ENCODE measurements around the gene HIGD1B.
A peak's percentile ranks its signal among the peaks of the same experiment; 100 is the strongest.

The HIGD1B gene

DNA sequence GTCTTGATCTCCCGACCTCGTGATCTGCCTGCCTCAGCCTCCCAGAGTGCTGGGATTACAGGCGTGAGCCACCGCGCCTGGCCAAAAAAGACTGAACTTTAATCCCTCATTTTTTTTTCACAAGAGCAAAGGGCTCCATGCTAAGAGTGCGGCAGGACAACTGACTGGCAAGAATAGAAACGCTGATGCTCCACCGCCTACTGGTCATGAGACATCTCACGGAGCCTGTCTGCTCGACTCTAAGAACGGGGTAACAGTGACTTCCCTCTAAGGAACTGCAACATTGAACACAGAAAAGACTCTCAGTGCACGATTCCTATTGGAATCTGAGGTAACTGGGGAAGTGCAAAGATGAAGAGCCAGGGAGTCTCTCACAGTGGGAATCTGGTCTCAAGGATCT lies 23.9 kb downstream of the HIGD1B start:
- no peak for TF ChIP-seq JUND (IDR thresholded peaks at IDR 0.05; ENCODE audit: low read depth)
- DNase-seq (ENCODE audit: low read depth in 1 of 2, low spot score in 1 of 2) = no peak
- in situ Hi-C loops (cut with HindIII; ENCODE audit: low pct_unique_long_range_greater_than_20kb, low sequenced_read_pairs) = no loop called here

DNA sequence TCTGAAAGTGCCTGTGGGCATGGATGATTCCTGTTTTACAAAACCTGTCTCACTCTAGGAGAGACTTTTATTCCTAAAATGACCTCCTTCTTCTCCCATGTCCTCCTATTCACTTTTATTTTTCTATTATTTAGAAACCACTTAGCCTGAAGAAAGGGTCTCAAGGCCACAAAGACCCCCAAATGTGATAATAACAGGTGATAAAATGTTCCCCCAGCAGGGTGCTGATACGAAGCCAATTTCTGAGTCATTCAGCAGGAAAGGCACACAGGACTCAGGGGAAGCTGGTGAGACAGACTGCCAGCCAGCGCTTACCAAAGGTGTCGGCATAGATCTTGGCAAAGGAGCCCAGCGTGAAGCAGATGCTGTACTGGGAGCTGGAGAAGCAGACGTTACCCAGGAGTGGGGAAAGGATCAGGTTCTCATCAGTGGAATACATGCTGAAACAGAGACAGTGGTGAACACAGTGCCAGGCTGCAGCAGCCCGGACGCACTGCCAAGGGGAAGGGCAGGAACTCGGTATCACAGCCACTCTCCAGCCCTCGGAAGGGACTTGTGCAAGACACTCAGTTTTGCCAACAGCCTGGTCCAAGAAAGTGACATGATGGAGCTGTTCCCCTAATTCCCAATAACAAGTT lies 24.6 kb downstream of the HIGD1B start:
- no peak for DNase-seq (ENCODE audit: low read depth in 1 of 2, low spot score in 1 of 2)
- TF ChIP-seq JUND (IDR thresholded peaks at IDR 0.05; ENCODE audit: low read depth) = no peak
- in situ Hi-C loops (cut with HindIII; ENCODE audit: low pct_unique_long_range_greater_than_20kb, low sequenced_read_pairs) = no loop called here

DNA sequence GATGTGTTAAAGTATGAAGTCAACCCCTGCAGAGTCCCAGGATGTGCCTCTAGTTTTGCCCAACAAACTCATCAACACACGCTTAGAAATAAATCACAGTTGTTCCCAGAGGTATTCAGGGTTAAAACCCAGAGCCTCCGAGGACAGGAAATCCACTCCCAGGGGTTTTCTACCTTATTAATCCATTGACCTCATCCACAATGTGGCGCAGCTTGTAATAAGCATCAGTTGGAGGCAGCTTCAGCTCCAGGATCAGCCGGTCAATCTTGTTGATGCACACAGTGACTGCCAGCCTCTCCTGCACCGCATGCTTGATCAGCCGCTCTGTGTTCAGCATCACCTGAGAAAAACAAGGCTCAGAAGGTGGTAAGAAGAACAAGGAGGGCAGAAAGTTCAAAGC lies 28.1 kb downstream of the HIGD1B start:
- no peak for DNase-seq (ENCODE audit: low read depth in 1 of 2, low spot score in 1 of 2)
- in situ Hi-C loops (cut with HindIII; ENCODE audit: low pct_unique_long_range_greater_than_20kb, low sequenced_read_pairs) = no loop called here
- no peak for TF ChIP-seq JUND (IDR thresholded peaks at IDR 0.05; ENCODE audit: low read depth)

DNA sequence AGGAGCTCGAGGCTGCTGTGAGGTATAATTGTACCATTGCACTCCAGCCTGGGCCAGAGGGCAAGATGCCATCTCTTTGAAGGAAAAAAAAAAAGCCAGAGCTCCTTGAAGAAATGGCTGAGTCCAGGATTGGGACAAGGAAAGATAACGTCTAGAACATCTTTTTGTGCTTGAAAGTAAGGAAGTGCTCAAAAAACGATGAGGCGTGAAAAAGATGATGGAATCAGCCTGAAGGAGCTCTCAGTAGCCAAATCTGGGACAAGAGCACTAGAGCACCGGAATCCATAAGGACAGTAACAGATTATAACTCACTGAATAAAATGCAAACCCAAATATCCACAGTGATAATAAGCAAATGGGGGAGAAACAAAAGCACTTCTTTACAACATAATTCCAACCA lies 29.4 kb downstream of the HIGD1B start:
- no peak for DNase-seq (ENCODE audit: low read depth in 1 of 2, low spot score in 1 of 2)
- in situ Hi-C loops (cut with HindIII; ENCODE audit: low pct_unique_long_range_greater_than_20kb, low sequenced_read_pairs) = no loop called here
- no peak for TF ChIP-seq JUND (IDR thresholded peaks at IDR 0.05; ENCODE audit: low read depth)

DNA sequence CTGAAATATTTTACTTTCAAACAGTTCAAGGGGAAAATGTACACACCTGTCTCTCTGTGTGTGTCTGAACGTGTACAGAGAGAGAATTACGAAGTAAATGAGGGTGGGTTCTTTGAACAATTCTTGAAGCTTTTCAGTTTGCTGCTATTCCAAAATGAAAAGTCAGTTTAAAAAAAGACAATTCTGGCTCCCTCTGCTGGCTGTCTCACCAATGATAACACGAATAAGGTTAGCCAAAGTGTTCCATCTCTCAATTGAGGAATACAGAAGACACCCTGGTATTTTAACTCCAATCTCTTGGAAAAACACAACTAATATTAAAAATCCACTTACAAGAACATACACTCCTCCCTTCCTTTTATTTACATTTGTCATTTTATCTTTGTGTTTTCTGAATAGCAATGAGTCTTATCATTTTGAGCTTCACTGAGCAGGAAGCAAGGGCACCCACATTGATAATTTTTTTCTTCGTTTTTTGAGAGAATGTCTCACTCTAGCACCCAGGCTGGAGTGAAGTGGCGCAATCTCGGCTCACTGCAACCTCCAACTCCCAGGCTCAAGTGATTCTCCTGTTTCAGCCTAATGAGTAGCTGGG lies 31.0 kb downstream of the HIGD1B start:
- in situ Hi-C loops (cut with HindIII; ENCODE audit: low pct_unique_long_range_greater_than_20kb, low sequenced_read_pairs) = no loop called here
- DNase-seq (ENCODE audit: low read depth in 1 of 2, low spot score in 1 of 2) = peak; percentile 53 to 54
- TF ChIP-seq JUND (IDR thresholded peaks at IDR 0.05; ENCODE audit: low read depth) = no peak

DNA sequence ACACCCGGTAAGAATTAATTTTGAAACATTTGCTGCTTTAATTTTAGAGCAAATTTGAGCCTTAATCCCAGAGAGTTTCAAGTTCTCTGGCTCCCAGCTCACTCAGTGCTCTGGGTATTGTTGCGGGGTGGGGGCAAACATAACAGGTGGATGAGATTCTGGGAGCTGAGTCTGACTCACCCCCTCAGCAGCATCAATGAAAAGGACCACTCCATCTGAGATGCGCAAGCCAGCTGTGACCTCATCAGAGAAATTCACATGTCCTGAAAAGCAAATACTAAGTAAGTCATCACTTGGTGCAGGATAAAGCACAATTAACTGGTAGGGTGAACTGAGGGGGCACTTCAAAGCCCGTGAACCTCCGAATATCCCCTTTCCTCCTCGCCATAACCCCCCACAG lies 31.7 kb downstream of the HIGD1B start:
- no peak for TF ChIP-seq JUND (IDR thresholded peaks at IDR 0.05; ENCODE audit: low read depth)
- DNase-seq (ENCODE audit: low read depth in 1 of 2, low spot score in 1 of 2) = no peak
- in situ Hi-C loops (cut with HindIII; ENCODE audit: low pct_unique_long_range_greater_than_20kb, low sequenced_read_pairs) = no loop called here

DNA sequence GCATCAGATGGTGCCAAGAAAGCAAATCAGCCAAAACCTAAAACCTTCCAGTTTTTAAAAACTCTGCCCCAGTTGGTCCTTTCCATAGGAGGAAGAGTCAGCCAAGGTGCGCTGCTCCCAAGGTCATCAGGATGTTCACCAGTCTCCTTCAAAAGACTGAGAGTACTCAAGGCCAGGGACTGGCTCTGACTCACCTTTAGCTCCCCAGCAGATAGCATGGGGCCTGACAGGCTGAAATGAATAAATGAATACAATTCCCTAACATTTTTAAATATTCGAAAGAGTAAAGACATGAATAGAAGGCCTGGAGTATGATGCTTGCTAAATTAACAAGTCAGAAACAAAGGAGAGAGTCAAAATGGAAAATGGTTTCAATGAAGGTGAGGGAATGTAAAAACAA lies 32.4 kb downstream of the HIGD1B start:
- in situ Hi-C loops (cut with HindIII; ENCODE audit: low pct_unique_long_range_greater_than_20kb, low sequenced_read_pairs) = no loop called here
- no peak for DNase-seq (ENCODE audit: low read depth in 1 of 2, low spot score in 1 of 2)
- TF ChIP-seq JUND (IDR thresholded peaks at IDR 0.05; ENCODE audit: low read depth) = no peak

DNA sequence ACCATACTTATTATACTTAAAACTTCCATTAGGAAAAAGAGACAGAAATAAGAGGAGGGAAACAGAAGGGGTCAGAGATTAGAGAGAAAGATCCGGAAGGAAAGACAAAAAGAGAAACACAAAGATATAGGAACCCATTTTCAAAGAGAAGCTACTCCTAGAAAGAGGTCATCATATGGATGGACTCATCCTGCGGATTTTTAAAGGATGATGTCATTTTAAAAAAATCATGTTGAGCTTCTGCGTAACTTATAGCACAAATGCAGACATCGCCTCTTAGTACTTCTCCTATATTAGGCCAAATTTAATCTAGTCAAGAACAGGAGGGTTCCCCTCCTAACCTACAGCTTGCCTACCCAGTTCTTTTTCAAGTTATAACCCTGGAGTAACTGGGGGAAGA lies 33.5 kb downstream of the HIGD1B start:
- no peak for DNase-seq (ENCODE audit: low read depth in 1 of 2, low spot score in 1 of 2)
- in situ Hi-C loops (cut with HindIII; ENCODE audit: low pct_unique_long_range_greater_than_20kb, low sequenced_read_pairs) = no loop called here
- no peak for TF ChIP-seq JUND (IDR thresholded peaks at IDR 0.05; ENCODE audit: low read depth)

DNA sequence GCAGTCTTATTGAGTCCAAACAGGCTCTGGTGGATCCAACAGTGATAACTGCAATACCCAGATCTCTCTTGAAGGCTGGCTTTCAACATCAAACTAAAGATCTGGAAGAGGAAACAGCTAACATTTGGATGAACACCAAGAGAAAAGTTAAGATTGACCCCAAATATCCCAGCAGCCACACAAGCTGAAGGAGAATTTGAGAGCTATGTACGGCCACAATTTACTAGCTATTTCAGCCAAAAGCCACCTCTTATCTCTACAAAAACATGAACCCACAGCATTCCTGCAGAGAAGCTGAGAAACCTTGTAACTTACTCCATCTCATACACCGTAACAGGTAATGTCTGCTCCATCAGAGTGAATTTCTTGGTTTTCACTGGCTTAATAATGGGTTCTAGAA lies 37.3 kb downstream of the HIGD1B start:
- no peak for DNase-seq (ENCODE audit: low read depth in 1 of 2, low spot score in 1 of 2)
- in situ Hi-C loops (cut with HindIII; ENCODE audit: low pct_unique_long_range_greater_than_20kb, low sequenced_read_pairs) = no loop called here

DNA sequence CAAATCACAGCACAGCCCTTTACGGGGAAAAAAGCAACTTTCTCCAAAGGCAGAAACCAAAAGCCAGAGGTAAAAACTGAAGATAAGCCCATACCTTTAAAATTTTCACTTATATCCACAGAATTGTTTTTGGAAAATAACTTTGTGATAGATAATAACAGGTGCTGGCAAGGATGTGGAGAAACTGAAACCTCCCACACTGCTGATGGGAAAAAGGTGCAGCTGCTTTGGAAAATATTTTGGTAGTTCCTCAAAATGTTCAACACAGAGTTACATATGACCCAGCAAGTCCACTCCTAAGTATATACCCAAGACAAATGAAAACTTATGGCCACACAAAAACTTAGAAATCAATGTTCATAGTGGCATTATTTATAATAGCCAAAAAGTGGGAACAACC lies 39.3 kb downstream of the HIGD1B start:
- TF ChIP-seq JUND (IDR thresholded peaks at IDR 0.05; ENCODE audit: low read depth) = no peak
- in situ Hi-C loops (cut with HindIII; ENCODE audit: low pct_unique_long_range_greater_than_20kb, low sequenced_read_pairs) = no loop called here

More for the DNA sequence above, 37.3 kb downstream of the HIGD1B start:
- TF ChIP-seq JUND (IDR thresholded peaks at IDR 0.05; ENCODE audit: low read depth) = no peak

DNA sequence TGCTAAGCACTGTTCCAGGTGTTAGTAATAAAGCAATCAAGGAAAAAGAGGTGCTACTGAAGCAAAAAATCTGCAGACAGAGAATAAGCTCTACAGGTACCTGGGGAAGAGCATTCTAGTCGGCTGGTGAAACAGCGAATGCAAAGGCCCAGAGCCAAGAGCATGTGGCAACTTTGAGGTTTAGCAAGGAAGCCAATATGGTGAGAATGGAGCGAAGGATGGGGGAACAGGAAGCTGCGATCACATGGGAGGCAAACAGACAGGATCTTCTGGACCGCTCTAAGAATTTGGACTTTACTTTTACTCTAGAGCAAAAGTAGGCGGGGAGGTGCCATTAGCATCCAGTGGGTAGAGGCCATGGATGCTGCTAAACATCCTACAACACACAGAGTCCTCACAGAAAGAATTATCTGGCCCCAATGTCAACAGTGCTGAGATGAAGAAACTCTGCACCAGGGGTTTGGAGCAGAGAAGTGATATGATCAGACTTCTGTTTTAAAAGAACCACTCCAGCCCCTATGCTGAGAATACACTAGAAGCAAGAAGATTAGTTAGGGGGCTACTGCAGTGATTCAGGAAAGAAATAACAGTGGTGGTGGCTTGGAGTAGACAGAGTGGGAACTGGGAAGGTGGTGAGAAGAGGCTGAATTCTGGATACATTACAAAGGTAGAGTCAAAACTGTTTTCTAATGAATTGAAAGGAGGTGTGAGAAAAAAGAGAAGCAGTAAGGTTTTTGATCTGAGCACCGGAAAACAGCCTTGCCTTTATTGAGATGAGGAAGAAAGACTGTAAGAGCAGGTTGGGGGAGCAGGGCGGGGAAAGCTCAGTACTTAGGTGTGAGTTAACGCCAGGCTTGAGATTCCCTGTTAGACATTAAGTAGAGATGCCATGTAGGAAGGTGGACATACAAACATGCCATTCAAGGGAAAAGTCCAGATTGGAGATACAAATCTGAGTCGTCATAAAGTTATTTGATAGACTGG lies 40.6 kb downstream of the HIGD1B start:
- in situ Hi-C loops (cut with HindIII; ENCODE audit: low pct_unique_long_range_greater_than_20kb, low sequenced_read_pairs) = no loop called here
- TF ChIP-seq JUND (IDR thresholded peaks at IDR 0.05; ENCODE audit: low read depth) = no peak
- DNase-seq (ENCODE audit: low read depth in 1 of 2, low spot score in 1 of 2) = no peak

More for the DNA sequence above, 39.3 kb downstream of the HIGD1B start:
- DNase-seq (ENCODE audit: low read depth in 1 of 2, low spot score in 1 of 2) = no peak

DNA sequence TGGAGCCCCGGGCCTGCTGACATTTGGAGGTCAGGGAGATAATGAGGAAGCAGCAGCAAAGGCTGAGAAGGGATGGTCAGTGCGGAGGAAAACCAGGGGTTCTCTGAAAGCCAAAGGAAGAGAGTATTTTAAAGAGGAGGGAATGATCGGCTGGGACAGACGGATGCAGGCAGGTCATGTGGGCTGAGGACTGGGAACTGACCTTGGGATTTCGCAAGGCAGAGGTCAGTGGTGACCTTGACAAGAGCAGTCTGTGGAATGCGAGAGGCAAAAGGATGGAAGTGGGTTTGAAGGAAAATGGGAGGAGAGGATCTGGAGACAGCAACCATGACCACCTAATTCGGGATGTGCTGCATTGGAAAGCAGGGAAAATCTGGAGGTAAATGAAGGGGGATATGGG lies 41.3 kb downstream of the HIGD1B start:
- TF ChIP-seq JUND (IDR thresholded peaks at IDR 0.05; ENCODE audit: low read depth) = no peak
- DNase-seq (ENCODE audit: low read depth in 1 of 2, low spot score in 1 of 2) = no peak
- in situ Hi-C loops (cut with HindIII; ENCODE audit: low pct_unique_long_range_greater_than_20kb, low sequenced_read_pairs) = no loop called here

DNA sequence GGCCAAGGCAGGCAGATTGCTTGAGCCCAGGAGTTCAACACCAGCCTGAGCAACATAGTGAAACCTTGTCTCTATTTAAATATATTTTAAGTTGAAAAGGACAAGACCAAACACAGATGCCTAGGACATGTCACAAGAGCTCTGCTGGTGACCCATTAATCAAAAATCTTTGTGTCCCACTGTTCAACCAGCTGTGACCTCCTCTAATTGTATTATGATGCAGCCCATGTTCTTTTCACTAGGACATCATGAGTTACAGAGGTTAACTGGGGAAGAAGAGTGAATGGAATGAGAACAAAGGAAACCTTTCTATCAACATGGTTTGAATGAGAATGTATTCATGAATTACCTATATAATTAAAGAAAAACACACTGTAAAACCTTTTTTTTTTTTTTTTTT lies 44.6 kb downstream of the HIGD1B start:
- DNase-seq (ENCODE audit: low read depth in 1 of 2, low spot score in 1 of 2) = no peak
- in situ Hi-C loops (cut with HindIII; ENCODE audit: low pct_unique_long_range_greater_than_20kb, low sequenced_read_pairs) = no loop called here
- no peak for TF ChIP-seq JUND (IDR thresholded peaks at IDR 0.05; ENCODE audit: low read depth)
